Loucy (cell line): ENCODE data around the gene SCARB1.
A peak's percentile ranks its signal among the peaks of the same experiment; 100 is the strongest.

ENCODE experiments used
- H2AFZ ChIP-seq: fragments of 200-600 bp; sonication (generic); 2 replicates; pipeline ENCODE4 v1.6.0; 2016; ENCODE audit warnings: antibody characterized with exemption, mild to moderate bottlenecking, low read length, moderate library complexity
- H3F3A ChIP-seq: fragments of 200-600 bp; 2 replicates; pipeline ENCODE4 v1.6.0; 2016; ENCODE audit warnings: antibody characterized with exemption, low read depth, mild to moderate bottlenecking
- H3K27me3 ChIP-seq: fragments of 200-600 bp; sonication (generic); 2 replicates; pipeline ENCODE4 v1.6.1; 2014; ENCODE audit warnings: low read length, mild to moderate bottlenecking; ENCODE audit not compliant: insufficient read depth, poor library complexity, severe bottlenecking
- H3K36me3 ChIP-seq: fragments of 200-600 bp; sonication (generic); 2 replicates; pipeline ENCODE4 v1.6.1; 2016; ENCODE audit warnings: low read length; ENCODE audit not compliant: insufficient read depth
- H3K4me1 ChIP-seq: fragments of 200-600 bp; sonication (generic); 2 replicates; pipeline ENCODE4 v1.5.1; 2014; ENCODE audit warnings: low read length, mild to moderate bottlenecking; ENCODE audit not compliant: insufficient read depth, poor library complexity, severe bottlenecking
- H3K4me2 ChIP-seq: fragments of 200-600 bp; sonication (generic); 2 replicates; pipeline ENCODE4 v1.6.0; 2014; ENCODE audit warnings: antibody characterized with exemption, low read length, low read depth, mild to moderate bottlenecking; ENCODE audit not compliant: poor library complexity, severe bottlenecking
- H3K4me3 ChIP-seq: fragments of 200-600 bp; sonication (generic); 2 replicates; pipeline ENCODE4 v1.5.1; 2014; ENCODE audit warnings: low read length, mild to moderate bottlenecking, mixed read lengths; ENCODE audit not compliant: poor library complexity, severe bottlenecking
- H3K79me2 ChIP-seq: fragments of 200-600 bp; sonication (generic); 2 replicates; pipeline ENCODE4 v1.6.1; 2014; ENCODE audit warnings: low read length; ENCODE audit not compliant: insufficient read depth
- H3K9ac ChIP-seq: fragments of 200-600 bp; sonication (generic); 2 replicates; pipeline ENCODE4 v1.6.0; 2014; ENCODE audit warnings: mild to moderate bottlenecking, low read depth, low read length, moderate library complexity; ENCODE audit not compliant: poor library complexity, severe bottlenecking
- H3K9me2 ChIP-seq: fragments of 200-600 bp; sonication (generic); replicated peaks from 2 replicates; pipeline ENCODE4 v1.6.1; 2016; ENCODE audit warnings: low read depth, low read length, mixed read lengths
- H3K9me3 ChIP-seq: fragments of 200-600 bp; sonication (generic); 2 replicates; pipeline ENCODE4 v1.6.1; 2014; ENCODE audit warnings: mild to moderate bottlenecking, antibody characterized with exemption, low read length, low read depth; ENCODE audit not compliant: insufficient read depth
- H4K20me1 ChIP-seq: fragments of 200-600 bp; sonication (generic); 2 replicates; pipeline ENCODE4 v1.6.0; 2014; ENCODE audit warnings: antibody characterized with exemption, low read length, mild to moderate bottlenecking; ENCODE audit not compliant: insufficient read depth, poor library complexity, severe bottlenecking
- CTCF ChIP-seq: fragments of 200-600 bp; sonication (generic); conservative IDR thresholded peaks from 2 replicates; pipeline ENCODE4 v1.5.1; 2014; ENCODE audit warnings: mild to moderate bottlenecking, antibody characterized with exemption, low read length
- EZH2phosphoT487 ChIP-seq: fragments of 200-600 bp; IDR thresholded peaks from 2 replicates; pipeline ENCODE4 v1.6.1; 2018; ENCODE audit warnings: antibody characterized with exemption, mild to moderate bottlenecking, moderate library complexity, borderline replicate concordance

Gene SCARB1

DNA sequence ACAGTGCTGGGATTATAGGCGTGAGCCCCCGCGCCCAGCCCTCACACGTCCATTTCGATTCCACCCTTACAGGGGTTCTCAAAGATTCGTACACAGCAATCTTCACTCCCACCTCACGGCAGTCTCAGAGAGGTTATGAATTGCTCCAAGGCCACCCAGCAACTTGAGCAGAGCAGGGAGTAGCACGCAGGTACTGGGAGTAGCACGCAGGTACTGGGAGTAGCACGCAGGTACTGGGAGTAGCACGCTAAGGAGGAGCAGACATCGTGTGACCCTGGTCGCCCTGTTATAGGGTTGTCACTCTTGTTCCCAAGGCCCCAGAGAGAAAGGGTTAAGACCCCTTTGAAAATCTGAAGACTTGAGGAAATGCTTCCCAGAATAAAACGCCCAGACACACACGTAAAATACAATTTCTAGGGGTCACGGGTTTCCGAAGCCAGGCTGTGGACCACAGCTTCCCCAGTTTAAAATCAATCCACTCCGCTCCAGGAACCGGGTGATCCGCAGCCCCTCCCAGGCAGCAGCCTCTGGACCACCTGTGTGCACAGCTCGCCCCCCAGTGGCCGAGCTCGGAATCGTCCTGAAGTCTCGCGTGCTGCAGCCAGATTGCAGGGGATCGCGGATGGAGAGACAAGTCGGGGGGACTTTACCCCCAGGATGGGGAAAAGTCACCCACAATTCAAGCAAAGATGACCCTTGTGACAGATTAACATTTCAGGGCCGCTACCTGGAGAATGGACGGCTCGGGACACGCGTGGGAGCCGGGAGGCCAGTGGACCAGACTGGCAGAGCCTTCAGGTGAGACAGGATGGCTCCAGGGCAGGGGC is 92.0 kb downstream of the SCARB1 start:
- Histone ChIP-seq H3K36me3 (no peaks in the 10 kb centered on the region), H2AFZ (no peak overlapping the region), H4K20me1 (no peaks in the 10 kb centered on the region), H3K9me2 (no peaks in the 10 kb centered on the region), H3K79me2 (no peaks in the 10 kb centered on the region), H3K4me1 (peaks cover 3% of the 10 kb centered on the region), H3K9ac (no peak overlapping the region), H3K9me3 (no peaks in the 10 kb centered on the region), H3K4me3 (no peak overlapping the region), H3K4me2 (peak overlapping the region; percentile 13), H3F3A (no peaks in the 10 kb centered on the region), H3K27me3 (no peaks in the 10 kb centered on the region)
- TF ChIP-seq CTCF (peak; percentile 98), EZH2phosphoT487 (no peak)

- no peaks in the 10 kb centered on the region for H3K9me2 ChIP-seq
- no peak overlapping the region for H3K4me3 ChIP-seq
- H3K4me1 ChIP-seq = peaks cover 3% of the 10 kb centered on the region
- H3K36me3 ChIP-seq = no peaks in the 10 kb centered on the region
- H3K9ac ChIP-seq = no peak overlapping the region
- TF ChIP-seq EZH2phosphoT487 = no peak
- no peak for TF ChIP-seq CTCF
- no peaks in the 10 kb centered on the region for H3F3A ChIP-seq
- no peaks in the 10 kb centered on the region for H3K9me3 ChIP-seq
- no peaks in the 10 kb centered on the region for H3K79me2 ChIP-seq
- H2AFZ ChIP-seq = no peak overlapping the region
- H4K20me1 ChIP-seq = no peaks in the 10 kb centered on the region
- no peaks in the 10 kb centered on the region for H3K27me3 ChIP-seq
- H3K4me2 ChIP-seq = no peak overlapping the region
These were observed 92.9 kb downstream of the SCARB1 start for GRCh38 chr12:124770728-124771127.

- Histone ChIP-seq H3K9ac (no peak overlapping the region), H3K4me2 (no peak overlapping the region), H3K27me3 (no peaks in the 10 kb centered on the region), H4K20me1 (no peaks in the 10 kb centered on the region), H3K9me2 (no peaks in the 10 kb centered on the region), H3K36me3 (no peaks in the 10 kb centered on the region), H3K4me3 (no peak overlapping the region), H2AFZ (no peak overlapping the region), H3K79me2 (no peaks in the 10 kb centered on the region), H3K4me1 (peaks cover 3% of the 10 kb centered on the region), H3K9me3 (peaks cover under 1% of the 10 kb centered on the region; the same call in 1 of the 2 replicates), H3F3A (no peaks in the 10 kb centered on the region)
- no peak for TF ChIP-seq EZH2phosphoT487
- TF ChIP-seq CTCF = no peak
These were observed 93.7 kb downstream of the SCARB1 start for GRCh38 chr12:124769881-124770512.
